ENCODE results near the gene TOX2. TPM values are rescaled to one million over a fixed set of nuclear protein-coding genes. Genes with fewer than 3 reads are reported as not detected.

TOX2 gene
- total RNA-seq, 2 experiments from 2014 or later: 3.3 to 3.9 TPM

DNA sequence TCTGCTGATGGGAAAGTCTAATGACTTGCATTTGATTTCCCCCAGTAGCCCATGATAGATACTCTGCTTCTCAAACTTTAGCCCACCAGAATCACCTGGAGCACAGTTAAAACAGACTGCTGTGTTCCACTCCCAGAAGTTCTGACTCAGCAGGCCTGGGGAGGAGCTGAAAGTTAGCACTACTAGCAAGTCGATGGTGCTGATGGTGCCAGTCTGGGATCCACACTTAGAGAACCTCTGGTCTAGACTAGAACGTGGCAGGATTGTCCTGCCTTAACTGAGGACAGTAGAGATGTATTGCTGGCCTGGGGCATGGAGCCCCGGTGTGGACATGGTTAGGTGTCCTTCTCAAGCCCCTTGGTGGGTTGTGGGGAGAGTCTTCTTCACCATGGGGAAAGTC lies 8.7 kb downstream of the TOX2 start:
- DNase-seq: no peak
- Mint-ChIP-seq H3K36me3 (ENCODE audit: low read depth) (no peaks in the 10 kb centered on the region), H3K4me1 (ENCODE audit: low read depth) (peaks cover 78% of the 10 kb centered on the region), H3K27ac (no peak overlapping the region), H3K27me3 (peaks cover 15% of the 10 kb centered on the region), H3K4me3 (peak overlapping the region; percentile 32), H3K9me3 (no peaks in the 10 kb centered on the region)
- peaks cover 0 to 3% of the 10 kb centered on the region in 2 experiments for H3K27me3 ChIP-seq (ENCODE audit: control insufficient read depth in 1 of 2, insufficient read depth in 2 of 2, low read length in 2 of 2)
- H3K27ac ChIP-seq (ENCODE audit: low read depth in 1 of 2, low read length in 2 of 2): no peak overlapping the region
- ATAC-seq (ENCODE audit: poor library complexity): no peak
- H3K4me1 ChIP-seq (ENCODE audit: insufficient read depth, low read length): peaks cover 49% of the 10 kb centered on the region
- TF ChIP-seq, protein P1, sequence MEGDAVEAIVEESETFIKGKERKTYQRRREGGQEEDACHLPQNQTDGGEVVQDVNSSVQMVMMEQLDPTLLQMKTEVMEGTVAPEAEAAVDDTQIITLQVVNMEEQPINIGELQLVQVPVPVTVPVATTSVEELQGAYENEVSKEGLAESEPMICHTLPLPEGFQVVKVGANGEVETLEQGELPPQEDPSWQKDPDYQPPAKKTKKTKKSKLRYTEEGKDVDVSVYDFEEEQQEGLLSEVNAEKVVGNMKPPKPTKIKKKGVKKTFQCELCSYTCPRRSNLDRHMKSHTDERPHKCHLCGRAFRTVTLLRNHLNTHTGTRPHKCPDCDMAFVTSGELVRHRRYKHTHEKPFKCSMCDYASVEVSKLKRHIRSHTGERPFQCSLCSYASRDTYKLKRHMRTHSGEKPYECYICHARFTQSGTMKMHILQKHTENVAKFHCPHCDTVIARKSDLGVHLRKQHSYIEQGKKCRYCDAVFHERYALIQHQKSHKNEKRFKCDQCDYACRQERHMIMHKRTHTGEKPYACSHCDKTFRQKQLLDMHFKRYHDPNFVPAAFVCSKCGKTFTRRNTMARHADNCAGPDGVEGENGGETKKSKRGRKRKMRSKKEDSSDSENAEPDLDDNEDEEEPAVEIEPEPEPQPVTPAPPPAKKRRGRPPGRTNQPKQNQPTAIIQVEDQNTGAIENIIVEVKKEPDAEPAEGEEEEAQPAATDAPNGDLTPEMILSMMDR (IDR thresholded peaks at IDR 0.05): no peak
- CTCF ChIA-PET: no interaction called here
- H3K36me3 ChIP-seq (ENCODE audit: insufficient read depth, low read length): no peaks in the 10 kb centered on the region
- no peaks in the 10 kb centered on the region for H3K9me3 ChIP-seq (ENCODE audit: control insufficient read depth in 1 of 2, insufficient read depth in 1 of 2, low read length in 2 of 2)
- no peak overlapping the region for H3K4me3 ChIP-seq (ENCODE audit: low read length)
- intact Hi-C loops (cut with DNase I, micrococcal nuclease): no loop called here
- POLR2A ChIA-PET: interaction anchor here (1.3 kb wide), 1 partner anchor 27 kb away, joined by 4 read pairs; no protein-coding TSS in a partner anchor

DNA sequence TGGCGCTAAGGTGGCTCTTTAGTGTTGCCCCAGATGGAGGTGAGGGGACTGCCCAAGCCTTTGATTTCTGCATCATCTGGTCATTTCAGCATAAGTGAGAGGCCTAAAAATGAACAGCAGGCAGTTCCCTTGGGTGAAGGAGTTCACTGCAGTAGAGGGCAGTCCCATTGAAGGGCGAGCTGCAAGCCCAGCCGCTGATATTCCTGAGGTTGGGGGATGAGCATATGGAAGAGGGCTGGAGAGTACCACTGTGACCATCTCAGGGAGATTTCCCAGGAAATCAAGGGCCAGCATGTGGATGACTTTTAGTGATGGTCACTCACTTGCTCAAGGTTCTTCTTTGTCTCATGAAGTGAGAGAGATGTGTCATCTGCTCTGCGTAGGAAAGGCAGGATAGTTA lies 9.3 kb downstream of the TOX2 start:
- no peaks in the 10 kb centered on the region for H3K9me3 ChIP-seq (ENCODE audit: control insufficient read depth in 1 of 2, insufficient read depth in 1 of 2, low read length in 2 of 2)
- intact Hi-C loops (cut with DNase I, micrococcal nuclease): loop anchor here in 1 of 2 experiments (2.0 kb wide), 1 partner anchor 31 kb away; no protein-coding TSS in a partner anchor
- Mint-ChIP-seq H3K4me1 (ENCODE audit: low read depth) (peaks cover 82% of the 10 kb centered on the region), H3K27me3 (peaks cover 15% of the 10 kb centered on the region), H3K27ac (no peak overlapping the region), H3K4me3 (no peak overlapping the region), H3K36me3 (ENCODE audit: low read depth) (no peaks in the 10 kb centered on the region), H3K9me3 (no peaks in the 10 kb centered on the region)
- POLR2A ChIA-PET: interaction anchor here (1.3 kb wide), 1 partner anchor 26 kb away, joined by 4 read pairs; no protein-coding TSS in a partner anchor
- TF ChIP-seq, protein P1 (IDR thresholded peaks at IDR 0.05): no peak
- DNase-seq (no peak), ATAC-seq (ENCODE audit: poor library complexity) (no peak)
- H3K4me1 ChIP-seq (ENCODE audit: insufficient read depth, low read length): peaks cover 49% of the 10 kb centered on the region
- no peak overlapping the region for H3K27ac ChIP-seq (ENCODE audit: low read depth in 1 of 2, low read length in 2 of 2)
- no peak overlapping the region for H3K4me3 ChIP-seq (ENCODE audit: low read length)
- H3K36me3 ChIP-seq (ENCODE audit: insufficient read depth, low read length): no peaks in the 10 kb centered on the region
- CTCF ChIA-PET: no interaction called here
- H3K27me3 ChIP-seq (ENCODE audit: control insufficient read depth in 1 of 2, insufficient read depth in 2 of 2, low read length in 2 of 2): peaks cover 0 to 3% of the 10 kb centered on the region in 2 experiments

DNA sequence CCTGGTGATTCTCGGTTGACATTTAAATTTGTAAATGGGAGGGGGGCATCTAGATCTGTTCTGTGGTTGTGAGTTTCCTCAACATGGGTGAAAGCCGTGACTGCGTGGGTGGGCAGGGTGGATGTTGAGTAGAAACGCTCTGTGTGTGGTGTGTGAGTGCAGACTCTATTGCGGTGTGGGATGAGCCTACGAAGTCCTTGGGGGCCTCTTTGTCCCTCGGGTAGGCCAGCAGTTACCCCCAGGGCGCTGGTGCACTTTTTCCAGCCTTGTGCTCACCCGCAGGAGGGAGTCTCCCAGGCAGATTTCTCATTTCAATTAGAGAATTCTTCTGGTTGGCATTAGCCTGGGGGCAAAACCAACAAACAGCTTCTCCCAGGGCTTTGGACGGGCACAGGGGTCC lies 10.6 kb downstream of the TOX2 start:
- Histone ChIP-seq H3K9me3 (ENCODE audit: control insufficient read depth in 1 of 2, insufficient read depth in 1 of 2, low read length in 2 of 2) (no peaks in the 10 kb centered on the region), H3K4me1 (ENCODE audit: insufficient read depth, low read length) (peaks cover 49% of the 10 kb centered on the region), H3K27ac (ENCODE audit: low read depth in 1 of 2, low read length in 2 of 2) (no peak overlapping the region), H3K4me3 (ENCODE audit: low read length) (peak overlapping the region; percentile 8), H3K36me3 (ENCODE audit: insufficient read depth, low read length) (no peaks in the 10 kb centered on the region), H3K27me3 (ENCODE audit: control insufficient read depth in 1 of 2, insufficient read depth in 2 of 2, low read length in 2 of 2) (peaks cover 0 to 3% of the 10 kb centered on the region in 2 experiments)
- ATAC-seq (ENCODE audit: poor library complexity): peak; percentile 72
- TF ChIP-seq, protein P1 (IDR thresholded peaks at IDR 0.05): no peak
- peaks cover 5% of the 10 kb centered on the region for H3K27me3 Mint-ChIP-seq
- ChIA-PET CTCF (interaction anchor here (0.9 to 1.9 kb wide), 3 partner anchors 11 to 27 kb away, joined by 3 to 6 read pairs (median 3); no protein-coding TSS in a partner anchor), POLR2A (interaction anchor here (0.7 to 2.2 kb wide), 6 partner anchors 11 to 869 kb away, joined by 3 to 14 read pairs (median 4); no protein-coding TSS in a partner anchor)
- peak in 7 of 14 experiments; percentile 19 to 65 (median 39) for DNase-seq
- peak overlapping the region; percentile 43 for H3K27ac Mint-ChIP-seq
- H3K36me3 Mint-ChIP-seq (ENCODE audit: low read depth): no peaks in the 10 kb centered on the region
- peak overlapping the region; percentile 66 for H3K4me3 Mint-ChIP-seq
- intact Hi-C loops (cut with DNase I, micrococcal nuclease): loop anchor here (2.0 to 5.0 kb wide), 2 partner anchors 30 to 157 kb away; no protein-coding TSS in a partner anchor
- H3K4me1 Mint-ChIP-seq (ENCODE audit: low read depth): peaks cover 73% of the 10 kb centered on the region
- no peaks in the 10 kb centered on the region for H3K9me3 Mint-ChIP-seq
